HepG2 (cell line): ENCODE measurements around the gene GDE1. TPM values are rescaled to one million over a fixed set of nuclear protein-coding genes. Genes with fewer than 3 reads are reported as not detected.

Experiments
- ARNT2 ChIP-seq: sonication (generic); formaldehyde crosslinking; IDR thresholded peaks from 2 replicates; pipeline ENCODE4 v1.8.0; 2022; ENCODE audit warnings: mild to moderate bottlenecking, low read depth, missing genetic modification reagents, moderate library complexity
- DPF2 ChIP-seq: sonication (generic); formaldehyde crosslinking; IDR thresholded peaks from 2 replicates; pipeline ENCODE4 v1.4.0; 2020; ENCODE audit warnings: mild to moderate bottlenecking, low read depth, missing genetic modification reagents, borderline replicate concordance
- GATAD2A ChIP-seq: IDR thresholded peaks from 2 replicates; pipeline ENCODE4 v1.6.1; 2016
- GTF3A ChIP-seq: sonication (generic); formaldehyde crosslinking; conservative IDR thresholded peaks from 2 replicates; pipeline ENCODE4 v1.4.0; 2020; ENCODE audit warnings: mild to moderate bottlenecking, missing genetic modification reagents
- HNRNPH1 ChIP-seq: fragments of 200-400 bp; formaldehyde crosslinking; optimal IDR thresholded peaks from 2 replicates; pipeline ENCODE3; 2017; ENCODE audit warnings: mild to moderate bottlenecking, low read depth, low read length
- HNRNPLL ChIP-seq: fragments of 200-400 bp; formaldehyde crosslinking; IDR thresholded peaks from 2 replicates; pipeline ENCODE4 v1.6.1; 2017; ENCODE audit warnings: mild to moderate bottlenecking, low read depth, low read length; ENCODE audit not compliant: poor library complexity, severe bottlenecking
- IKZF1 ChIP-seq: fragments of 450-650 bp; IDR thresholded peaks from 2 replicates; pipeline ENCODE4 v1.7.1; 2016
- KDM5A ChIP-seq: fragments of 200-600 bp; sonication (generic); IDR thresholded peaks from 2 replicates; pipeline ENCODE4 v1.7.0; 2018; ENCODE audit warnings: antibody characterized with exemption, mild to moderate bottlenecking, low read length, borderline replicate concordance
- KLF11 ChIP-seq: IDR thresholded peaks from 2 replicates; pipeline ENCODE4 v1.6.1; 2016; ENCODE audit warnings: missing compliant biosample characterization
- NAIF1 ChIP-seq: sonication (generic); formaldehyde crosslinking; IDR thresholded peaks from 2 replicates; pipeline ENCODE4 v1.5.0; 2020; ENCODE audit warnings: mild to moderate bottlenecking, missing genetic modification reagents, borderline replicate concordance
- NCOR1 ChIP-seq: fragments of 200-600 bp; sonication (generic); IDR thresholded peaks from 2 replicates; pipeline ENCODE4 v1.7.0; 2017; ENCODE audit warnings: antibody characterized with exemption, low read length, borderline replicate concordance
- NR2F6 ChIP-seq, 2 experiments: IDR thresholded peaks; 2 replicates each; pipeline ENCODE4 v1.6.1; 2016; ENCODE audit warnings: antibody characterized with exemption in 1 of 2, mild to moderate bottlenecking in 1 of 2
- NR3C1 ChIP-seq: sonication (generic); formaldehyde crosslinking; IDR thresholded peaks from 2 replicates; pipeline ENCODE4 v1.4.0; 2020; ENCODE audit warnings: missing genetic modification reagents
- RBAK ChIP-seq: sonication (generic); formaldehyde crosslinking; IDR thresholded peaks from 2 replicates; pipeline ENCODE4 v1.5.1; 2020; ENCODE audit warnings: mild to moderate bottlenecking, missing genetic modification reagents
- REPIN1 ChIP-seq: sonication (generic); formaldehyde crosslinking; IDR thresholded peaks from 2 replicates; pipeline ENCODE4 v1.8.0; 2022; ENCODE audit warnings: missing genetic modification reagents, low read depth, mild to moderate bottlenecking, borderline replicate concordance
- SMAD1 ChIP-seq: sonication (generic); formaldehyde crosslinking; IDR thresholded peaks from 2 replicates; pipeline ENCODE4 v1.4.0; 2020; ENCODE audit warnings: missing genetic modification reagents, low read depth, mild to moderate bottlenecking, borderline replicate concordance
- SMC3 ChIP-seq: IDR thresholded peaks from 2 replicates; pipeline ENCODE4 v1.6.1; 2011; ENCODE audit warnings: low read length, improper control_type of control experiment
- SRY ChIP-seq: sonication (generic); formaldehyde crosslinking; IDR thresholded peaks from 2 replicates; pipeline ENCODE4 v1.8.0; 2022; ENCODE audit warnings: mild to moderate bottlenecking, missing genetic modification reagents
- TSC22D2 ChIP-seq: sonication (generic); formaldehyde crosslinking; IDR thresholded peaks from 2 replicates; pipeline ENCODE4 v1.5.1; 2020; ENCODE audit warnings: missing genetic modification reagents, mild to moderate bottlenecking, borderline replicate concordance
- ZMYM4 ChIP-seq: sonication (generic); formaldehyde crosslinking; IDR thresholded peaks from 2 replicates; pipeline ENCODE4 v1.8.1; 2023; ENCODE audit warnings: mild to moderate bottlenecking, missing genetic modification reagents
- ZNF17 ChIP-seq: sonication (generic); formaldehyde crosslinking; IDR thresholded peaks from 2 replicates; pipeline ENCODE4 v1.5.0; 2020; ENCODE audit warnings: mild to moderate bottlenecking, missing genetic modification reagents
- ZNF296 ChIP-seq: sonication (generic); formaldehyde crosslinking; conservative IDR thresholded peaks from 2 replicates; pipeline ENCODE4 v1.5.0; 2020; ENCODE audit warnings: mild to moderate bottlenecking, missing genetic modification reagents
- ZNF3 ChIP-seq: IDR thresholded peaks from 2 replicates; pipeline ENCODE4 v1.7.0; 2017; ENCODE audit warnings: inconsistent platforms
- ZNF317 ChIP-seq: sonication (generic); formaldehyde crosslinking; IDR thresholded peaks from 2 replicates; pipeline ENCODE4 v1.5.0; 2020; ENCODE audit warnings: mild to moderate bottlenecking, missing genetic modification reagents
- ZNF460 ChIP-seq: sonication (generic); formaldehyde crosslinking; IDR thresholded peaks from 2 replicates; pipeline ENCODE4 v1.5.1; 2020; ENCODE audit warnings: missing genetic modification reagents, mild to moderate bottlenecking, borderline replicate concordance
- ZNF562 ChIP-seq: sonication (generic); formaldehyde crosslinking; IDR thresholded peaks from 2 replicates; pipeline ENCODE4 v1.8.0; 2022; ENCODE audit warnings: missing genetic modification reagents, borderline replicate concordance
- ZNF737 ChIP-seq: sonication (generic); formaldehyde crosslinking; IDR thresholded peaks from 2 replicates; pipeline ENCODE4 v1.5.0; 2020; ENCODE audit warnings: missing genetic modification reagents, mild to moderate bottlenecking, borderline replicate concordance
- ZNF749 ChIP-seq: sonication (generic); formaldehyde crosslinking; IDR thresholded peaks from 2 replicates; pipeline ENCODE4 v1.8.0; 2022; ENCODE audit warnings: mild to moderate bottlenecking, missing genetic modification reagents, moderate library complexity, borderline replicate concordance
- ZSCAN9 ChIP-seq: IDR thresholded peaks from 2 replicates; pipeline ENCODE4 v1.6.1; 2016; ENCODE audit warnings: borderline replicate concordance
- ZZZ3 ChIP-seq: sonication (generic); formaldehyde crosslinking; IDR thresholded peaks from 2 replicates; pipeline ENCODE4 v1.4.0; 2020; ENCODE audit warnings: missing genetic modification reagents, mild to moderate bottlenecking, borderline replicate concordance
- polyA plus RNA-seq, 8 experiments: library from polyadenylated mRNA; depleted of rRNA in 3 of 8; stranded (reverse) in 7 of 8; unstranded in 1 of 8; fragments of >200 nt; fragmentation: Illumina TruSeq in 4 of 8; extraction: Trizol in 4 of 8; gene quantifications; 2 replicates each; pipeline versions ENCODE4 v1.2.1 to v1.2.3, GENCODE V29; 2011 to 2016; ENCODE audit warnings: low read depth in 4 of 8, missing spikeins in 1 of 8, mixed read lengths in 1 of 8; ENCODE audit not compliant: insufficient read depth in 1 of 8
- total RNA-seq, 5 experiments: library from RNA; depleted of rRNA; stranded (reverse); fragments of >200 nt; fragmentation: Illumina TruSeq; extraction: Trizol; gene quantifications; 2 replicates each; pipeline ENCODE4 v1.2.3, GENCODE V29; 2016; ENCODE audit warnings: low read depth in 1 of 5
- TF ChIP-seq, protein P1 (sequence below): sonication (generic); formaldehyde crosslinking; IDR thresholded peaks from 2 replicates; pipeline ENCODE4 v1.4.0; 2020; ENCODE audit warnings: missing genetic modification reagents

The GDE1 gene
- total and polyA plus RNA-seq, 2 of the 13 experiments (the other 11 are each of a cell fraction or from before 2014, with no cell fraction given) = 35.9 to 59.0 TPM

DNA sequence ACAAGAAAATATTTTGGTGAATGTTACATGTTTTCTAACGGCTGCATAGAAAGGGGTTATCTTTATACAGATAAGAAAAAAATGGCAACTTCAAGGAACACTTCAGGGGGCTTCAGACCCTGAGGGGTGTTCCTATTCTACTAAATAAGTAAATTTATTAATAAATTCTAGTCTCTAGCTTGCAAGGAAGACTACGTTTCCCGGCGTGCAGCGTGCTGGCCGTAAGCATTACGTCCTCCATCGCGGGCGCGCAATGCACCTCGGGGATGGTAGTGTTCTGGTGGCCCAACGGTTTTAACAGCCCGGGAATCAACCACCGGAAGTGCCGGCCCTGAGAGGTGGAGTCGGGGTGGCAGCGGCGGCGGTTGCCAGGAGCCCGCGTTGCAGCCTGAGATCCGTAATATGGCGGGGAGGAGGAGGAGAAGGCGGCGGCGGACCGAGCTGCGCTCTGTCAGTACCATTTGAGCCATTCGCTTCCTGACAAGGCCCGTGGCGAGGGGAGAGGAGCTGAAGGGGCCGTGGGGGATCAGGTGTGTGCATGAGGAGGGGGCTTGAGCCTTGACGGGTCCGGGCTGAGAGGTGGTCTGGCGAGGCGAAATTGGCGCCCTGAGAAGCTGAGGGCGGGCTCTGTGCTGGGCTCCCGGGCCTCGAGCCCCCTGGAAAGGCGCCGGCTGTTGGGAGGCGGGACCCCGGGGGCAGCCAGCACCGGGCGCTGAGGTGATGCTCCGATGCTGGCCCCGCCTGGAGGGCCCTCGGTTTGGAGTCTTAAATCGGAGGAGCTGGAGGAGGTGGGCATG is 1.9 kb upstream of the GDE1 start, which contains the start of gene CCP110 (continued):
- TF ChIP-seq HNRNPH1 (peak; percentile 72), SRY (CRISPR knock-in tag) (0 out of 2 replicates have a peak, but pooled peaks have one; percentile 73), IKZF1 (no peak), KDM5A (peak; percentile 72), NCOR1 (0 out of 2 replicates have a peak, but pooled peaks have one; percentile 13), ZNF317 (peak; percentile 42; the same call in 1 of the 2 replicates), ZNF460 (CRISPR knock-in tag) (no peak), NAIF1 (no peak; the same call in 1 of the 2 replicates), ZNF3 (CRISPR knock-in tag) (no peak), RBAK (CRISPR knock-in tag) (no peak), KLF11 (CRISPR knock-in tag) (no peak), ZMYM4 (CRISPR knock-in tag) (peak; percentile 71; the same call in 1 of the 2 replicates), GTF3A (CRISPR knock-in tag) (0 out of 2 replicates have a peak, but pooled peaks have one; percentile 79), NR2F6 (IDR thresholded peaks at IDR 0.05) (0 out of 2 replicates have a peak, but pooled peaks have one; percentile 12), NR2F6 (CRISPR knock-in tag; IDR thresholded peaks at IDR 0.05) (no peak), ARNT2 (CRISPR knock-in tag) (peak; percentile 52; the same call in 1 of the 2 replicates), DPF2 (CRISPR knock-in tag) (0 out of 2 replicates have a peak, but pooled peaks have one; percentile 45), GATAD2A (CRISPR knock-in tag) (peak; percentile 20; the same call in 1 of the 2 replicates), REPIN1 (CRISPR knock-in tag) (peak; percentile 82; the same call in 1 of the 2 replicates), SMAD1 (CRISPR knock-in tag) (peak; percentile 76; the same call in 1 of the 2 replicates), TSC22D2 (CRISPR knock-in tag) (peak; percentile 81; the same call in 1 of the 2 replicates), ZNF749 (CRISPR knock-in tag) (no peak; the same call in 1 of the 2 replicates), ZSCAN9 (CRISPR knock-in tag) (no peak), ZNF737 (CRISPR knock-in tag) (no peak), NR3C1 (CRISPR knock-in tag) (no peak), SMC3 (no peak), HNRNPLL (peak; percentile 87), ZNF17 (CRISPR knock-in tag) (no peak), ZNF562 (CRISPR knock-in tag) (no peak), ZZZ3 (CRISPR knock-in tag) (peak; percentile 93; the same call in 1 of the 2 replicates), ZNF296 (CRISPR knock-in tag) (no peak)
- TF ChIP-seq, protein P1, sequence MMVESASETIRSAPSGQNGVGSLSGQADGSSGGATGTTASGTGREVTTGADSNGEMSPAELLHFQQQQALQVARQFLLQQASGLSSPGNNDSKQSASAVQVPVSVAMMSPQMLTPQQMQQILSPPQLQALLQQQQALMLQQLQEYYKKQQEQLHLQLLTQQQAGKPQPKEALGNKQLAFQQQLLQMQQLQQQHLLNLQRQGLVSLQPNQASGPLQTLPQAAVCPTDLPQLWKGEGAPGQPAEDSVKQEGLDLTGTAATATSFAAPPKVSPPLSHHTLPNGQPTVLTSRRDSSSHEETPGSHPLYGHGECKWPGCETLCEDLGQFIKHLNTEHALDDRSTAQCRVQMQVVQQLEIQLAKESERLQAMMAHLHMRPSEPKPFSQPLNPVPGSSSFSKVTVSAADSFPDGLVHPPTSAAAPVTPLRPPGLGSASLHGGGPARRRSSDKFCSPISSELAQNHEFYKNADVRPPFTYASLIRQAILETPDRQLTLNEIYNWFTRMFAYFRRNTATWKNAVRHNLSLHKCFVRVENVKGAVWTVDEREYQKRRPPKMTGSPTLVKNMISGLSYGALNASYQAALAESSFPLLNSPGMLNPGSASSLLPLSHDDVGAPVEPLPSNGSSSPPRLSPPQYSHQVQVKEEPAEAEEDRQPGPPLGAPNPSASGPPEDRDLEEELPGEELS (CRISPR knock-in tag) = peak; percentile 31; the same call in 1 of the 2 replicates
